ENCODE results near the gene MAP3K7. TPM values are rescaled to one million over a fixed set of nuclear protein-coding genes. Genes with fewer than 3 reads are reported as not detected.

MAP3K7 gene
- total RNA-seq, 4 donors from 2014 or later = 18.4 to 26.6 (median 22.6) TPM

DNA sequence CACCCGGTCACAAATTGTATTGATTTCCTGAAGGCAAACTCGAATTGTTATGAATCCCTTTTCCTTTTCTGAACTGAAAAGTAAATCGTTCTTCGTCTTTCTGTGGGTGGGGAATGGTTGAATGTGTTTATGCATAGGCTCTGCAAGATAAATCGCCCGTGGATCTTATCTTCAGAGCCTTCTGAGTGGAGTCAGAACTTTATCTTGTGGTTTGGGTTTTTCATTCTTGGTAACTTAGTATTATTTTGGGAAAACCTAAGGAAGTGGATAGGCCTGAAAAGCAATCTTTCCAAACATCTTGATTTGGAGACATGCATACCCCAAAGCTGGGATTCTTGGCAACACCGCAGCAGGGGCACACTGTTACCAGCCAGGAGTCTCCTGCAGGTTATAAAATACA, 122.4 kb downstream of the MAP3K7 start:
- no peak for ATAC-seq
- Histone ChIP-seq H3K27me3 (no peaks in the 10 kb centered on the region), H3K27ac (no peak overlapping the region), H3K9me3 (no peaks in the 10 kb centered on the region), H3K36me3 (no peaks in the 10 kb centered on the region), H3K4me1 (peaks cover 0 to 3% (median 0%) of the 10 kb centered on the region in 3 donors), H3K4me3 (no peak overlapping the region)
- TF ChIP-seq, protein P1, sequence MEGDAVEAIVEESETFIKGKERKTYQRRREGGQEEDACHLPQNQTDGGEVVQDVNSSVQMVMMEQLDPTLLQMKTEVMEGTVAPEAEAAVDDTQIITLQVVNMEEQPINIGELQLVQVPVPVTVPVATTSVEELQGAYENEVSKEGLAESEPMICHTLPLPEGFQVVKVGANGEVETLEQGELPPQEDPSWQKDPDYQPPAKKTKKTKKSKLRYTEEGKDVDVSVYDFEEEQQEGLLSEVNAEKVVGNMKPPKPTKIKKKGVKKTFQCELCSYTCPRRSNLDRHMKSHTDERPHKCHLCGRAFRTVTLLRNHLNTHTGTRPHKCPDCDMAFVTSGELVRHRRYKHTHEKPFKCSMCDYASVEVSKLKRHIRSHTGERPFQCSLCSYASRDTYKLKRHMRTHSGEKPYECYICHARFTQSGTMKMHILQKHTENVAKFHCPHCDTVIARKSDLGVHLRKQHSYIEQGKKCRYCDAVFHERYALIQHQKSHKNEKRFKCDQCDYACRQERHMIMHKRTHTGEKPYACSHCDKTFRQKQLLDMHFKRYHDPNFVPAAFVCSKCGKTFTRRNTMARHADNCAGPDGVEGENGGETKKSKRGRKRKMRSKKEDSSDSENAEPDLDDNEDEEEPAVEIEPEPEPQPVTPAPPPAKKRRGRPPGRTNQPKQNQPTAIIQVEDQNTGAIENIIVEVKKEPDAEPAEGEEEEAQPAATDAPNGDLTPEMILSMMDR (IDR thresholded peaks at IDR 0.05) = no peak
- TF ChIP-seq EP300 (IDR thresholded peaks at IDR 0.05) (no peak), POLR2A (IDR thresholded peaks at IDR 0.05) (no peak), POLR2AphosphoS5 (IDR thresholded peaks at IDR 0.05) (no peak)
- 60 to 83% methylated on average over 7 of the region's 7 CpGs for WGBS, 2 donors (ENCODE audit: low coverage in 1 of 2)

DNA sequence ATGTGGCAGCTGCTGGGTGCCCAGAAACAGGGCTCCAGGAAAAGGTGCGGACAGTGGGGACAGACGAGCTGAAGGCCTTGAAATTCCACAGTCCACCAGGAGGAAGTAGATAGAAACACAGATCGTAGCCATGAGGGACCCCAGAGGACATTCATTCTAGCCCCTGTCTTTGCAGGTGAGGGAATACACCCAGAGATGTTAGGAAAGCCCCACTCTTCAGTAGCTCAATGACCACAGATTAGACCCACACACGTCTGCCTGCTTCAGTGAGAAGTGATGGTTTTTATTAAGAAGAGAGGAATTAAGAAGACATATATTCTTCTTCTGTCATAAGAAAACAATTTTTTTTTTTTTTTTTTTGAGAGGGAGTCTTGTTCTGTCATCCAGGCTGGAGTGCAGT, 123.0 kb downstream of the MAP3K7 start:
- no peaks in the 10 kb centered on the region for H3K4me1 ChIP-seq
- H3K27me3 ChIP-seq = no peaks in the 10 kb centered on the region
- no peaks in the 10 kb centered on the region for H3K9me3 ChIP-seq
- H3K4me3 ChIP-seq = no peak overlapping the region
- H3K27ac ChIP-seq = no peak overlapping the region
- TF ChIP-seq, protein P1 (IDR thresholded peaks at IDR 0.05) = no peak
- no peak for TF ChIP-seq POLR2AphosphoS5 (IDR thresholded peaks at IDR 0.05)
- H3K36me3 ChIP-seq = no peaks in the 10 kb centered on the region
- no peak for ATAC-seq
- WGBS, 2 donors (ENCODE audit: low coverage in 1 of 2) = 79 to 80% methylated on average over 1 to 2 of the region's 4 CpGs

All from gastroesophageal sphincter (tissue), 4 donors.